Astrocyte of the cerebellum (primary cell): Measurements from ENCODE around the gene MAN2A2.
A peak's percentile ranks its signal among the peaks of the same experiment; 100 is the strongest.

Experiments
- DNase-seq: peaks from one replicate; pipeline ENCODE4 v3.0.0-alpha.2; 2011; ENCODE audit warnings: low read depth
- H3K4me3 ChIP-seq: 2 replicates; pipeline ENCODE4 v1.5.1; 2011; ENCODE audit warnings: mild to moderate bottlenecking, low read depth, low read length, moderate library complexity
- in situ Hi-C: cut with HindIII; loops from 2 replicates; pipeline ENCODE4 v1.10.0; 2017; ENCODE audit warnings: low sequenced_read_pairs
- TF ChIP-seq, protein P1 (sequence below): IDR thresholded peaks from 2 replicates; pipeline ENCODE4 v1.5.1; 2012; ENCODE audit warnings: low read length, low read depth, moderate library complexity, mild to moderate bottlenecking; ENCODE audit errors: missing control alignments

The MAN2A2 gene

DNA sequence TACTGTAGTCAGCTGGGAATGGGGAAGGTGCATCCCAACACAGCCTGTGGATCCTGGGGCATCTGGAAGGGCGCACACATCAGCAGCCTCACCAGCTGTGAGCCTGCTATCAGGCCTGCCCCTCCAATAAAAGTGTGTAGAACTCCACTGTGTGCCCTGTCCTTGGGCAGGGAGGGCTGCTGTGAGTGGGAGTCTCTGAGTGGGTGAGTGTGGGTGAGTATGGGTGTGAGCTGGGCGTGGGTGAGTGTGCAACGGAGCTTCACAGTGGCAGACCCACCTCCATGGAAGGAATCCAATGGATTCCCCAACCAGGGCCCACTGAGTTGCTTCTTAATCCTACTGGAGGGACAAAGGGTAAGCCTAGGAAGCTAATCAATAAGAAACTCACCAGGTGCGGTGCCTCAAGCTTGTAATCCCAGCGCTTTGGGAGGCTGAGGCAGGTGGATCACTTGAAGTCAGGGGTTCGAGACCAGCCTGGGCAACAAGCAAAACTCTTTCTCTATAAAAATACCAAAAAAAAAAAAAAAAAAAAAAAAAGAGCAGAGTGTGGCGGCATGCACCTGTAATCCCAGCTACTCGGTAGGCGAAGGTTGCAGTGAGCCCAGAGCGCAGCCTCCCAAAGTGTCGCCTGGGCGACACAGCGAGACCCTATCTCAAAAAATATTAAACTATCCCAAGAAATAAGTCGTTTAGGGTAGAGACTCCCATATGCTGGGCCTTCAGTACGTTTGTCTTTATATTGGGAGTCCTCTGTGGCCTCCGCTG lies 51.0 kb downstream of the MAN2A2 start:
- in situ Hi-C loops: no loop called here
- TF ChIP-seq, protein P1, sequence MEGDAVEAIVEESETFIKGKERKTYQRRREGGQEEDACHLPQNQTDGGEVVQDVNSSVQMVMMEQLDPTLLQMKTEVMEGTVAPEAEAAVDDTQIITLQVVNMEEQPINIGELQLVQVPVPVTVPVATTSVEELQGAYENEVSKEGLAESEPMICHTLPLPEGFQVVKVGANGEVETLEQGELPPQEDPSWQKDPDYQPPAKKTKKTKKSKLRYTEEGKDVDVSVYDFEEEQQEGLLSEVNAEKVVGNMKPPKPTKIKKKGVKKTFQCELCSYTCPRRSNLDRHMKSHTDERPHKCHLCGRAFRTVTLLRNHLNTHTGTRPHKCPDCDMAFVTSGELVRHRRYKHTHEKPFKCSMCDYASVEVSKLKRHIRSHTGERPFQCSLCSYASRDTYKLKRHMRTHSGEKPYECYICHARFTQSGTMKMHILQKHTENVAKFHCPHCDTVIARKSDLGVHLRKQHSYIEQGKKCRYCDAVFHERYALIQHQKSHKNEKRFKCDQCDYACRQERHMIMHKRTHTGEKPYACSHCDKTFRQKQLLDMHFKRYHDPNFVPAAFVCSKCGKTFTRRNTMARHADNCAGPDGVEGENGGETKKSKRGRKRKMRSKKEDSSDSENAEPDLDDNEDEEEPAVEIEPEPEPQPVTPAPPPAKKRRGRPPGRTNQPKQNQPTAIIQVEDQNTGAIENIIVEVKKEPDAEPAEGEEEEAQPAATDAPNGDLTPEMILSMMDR: no peak
- DNase-seq: no peak
- peak overlapping the region; percentile 93 for H3K4me3 ChIP-seq

DNA sequence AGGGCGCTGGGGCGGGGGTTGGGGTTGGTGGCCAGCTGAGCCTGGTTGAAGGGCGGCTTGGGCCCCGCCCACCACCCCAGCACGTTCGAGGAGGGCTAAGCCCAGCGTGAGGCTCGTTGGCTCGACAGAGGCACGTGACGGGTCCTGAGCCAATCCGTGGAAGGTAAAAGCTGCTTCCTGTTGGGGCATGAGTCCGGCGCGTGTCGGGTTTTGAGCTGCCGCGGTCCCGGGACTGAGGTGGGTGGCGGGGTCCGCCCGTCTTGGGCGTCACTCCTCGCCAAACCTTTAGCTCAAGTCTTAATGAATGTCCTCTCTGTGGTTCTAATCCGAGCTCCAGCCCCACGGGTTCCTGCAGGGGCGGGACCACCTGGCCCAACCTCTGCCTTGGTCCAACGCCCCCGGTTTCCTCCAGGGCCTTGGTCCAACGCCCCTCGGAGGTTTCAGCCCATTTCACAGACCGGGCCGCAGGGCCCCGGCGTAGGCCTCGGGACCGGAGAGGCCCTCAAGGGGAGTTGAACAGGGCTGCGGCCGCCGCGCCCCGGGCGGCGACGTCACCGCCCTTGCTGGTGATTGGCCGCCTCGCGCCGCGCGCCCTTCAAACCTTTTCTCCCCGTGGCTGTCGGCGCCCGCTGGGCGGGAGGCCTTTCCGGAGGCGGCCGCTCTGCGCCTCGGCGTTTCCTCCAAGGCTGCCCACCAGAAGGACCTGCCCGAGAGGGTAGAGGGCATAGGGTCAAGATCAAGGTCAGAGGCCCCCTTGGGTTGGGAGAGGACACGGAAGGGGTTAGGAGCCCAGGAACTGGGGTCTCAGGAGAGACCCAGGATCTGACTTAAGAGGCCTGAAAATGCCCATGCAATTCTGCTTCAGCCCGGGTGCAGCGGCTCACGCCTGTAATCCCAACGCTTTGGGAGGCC lies 51.9 kb downstream of the MAN2A2 start, which contains the start of gene RCCD1:
Gene RCCD1, plus strand, starts transcription at position 173 of the 912 bp plus-strand sequence. CDS start 1,851 bp downstream, outside the sequence.
- TF ChIP-seq, protein P1: no peak
- peak within 1 kb of the TSS; percentile 93 for H3K4me3 ChIP-seq
- DNase-seq: peak; percentile 78
- in situ Hi-C loops: no loop called here

DNA sequence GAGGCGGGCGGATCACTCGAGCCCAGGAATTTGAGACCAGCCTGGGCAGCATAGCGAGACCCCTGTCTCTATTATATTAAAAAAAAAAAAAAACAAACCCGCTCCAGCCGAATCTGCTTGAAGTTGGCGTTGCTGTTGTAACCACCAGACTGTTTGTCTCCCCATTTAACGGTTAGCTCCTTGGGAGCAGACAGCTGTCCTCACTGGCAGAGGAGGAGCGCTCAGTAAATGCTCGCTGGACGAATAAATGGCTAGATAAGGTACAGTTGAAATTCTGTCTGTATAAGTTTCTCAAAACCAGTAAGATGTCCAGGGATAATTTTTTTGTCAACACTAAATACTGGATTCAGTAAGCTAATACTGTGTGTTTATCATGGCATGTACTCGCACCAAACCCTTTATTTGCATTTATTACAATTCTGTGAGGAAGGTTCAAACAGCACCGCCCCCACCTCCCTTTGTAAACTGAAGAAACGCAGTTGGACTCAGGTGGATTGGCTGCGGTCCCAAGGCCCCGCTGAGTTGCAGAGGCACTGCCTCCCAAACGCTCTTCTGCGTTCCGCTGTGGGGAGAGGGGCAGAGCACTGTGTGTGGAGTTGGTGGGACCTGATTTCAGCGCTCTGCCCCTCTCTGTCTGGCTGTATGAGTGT lies 52.6 kb downstream of the MAN2A2 start:
- no peak for DNase-seq
- TF ChIP-seq, protein P1: no peak
- in situ Hi-C loops: no loop called here
- peak overlapping the region; percentile 93 for H3K4me3 ChIP-seq

DNA sequence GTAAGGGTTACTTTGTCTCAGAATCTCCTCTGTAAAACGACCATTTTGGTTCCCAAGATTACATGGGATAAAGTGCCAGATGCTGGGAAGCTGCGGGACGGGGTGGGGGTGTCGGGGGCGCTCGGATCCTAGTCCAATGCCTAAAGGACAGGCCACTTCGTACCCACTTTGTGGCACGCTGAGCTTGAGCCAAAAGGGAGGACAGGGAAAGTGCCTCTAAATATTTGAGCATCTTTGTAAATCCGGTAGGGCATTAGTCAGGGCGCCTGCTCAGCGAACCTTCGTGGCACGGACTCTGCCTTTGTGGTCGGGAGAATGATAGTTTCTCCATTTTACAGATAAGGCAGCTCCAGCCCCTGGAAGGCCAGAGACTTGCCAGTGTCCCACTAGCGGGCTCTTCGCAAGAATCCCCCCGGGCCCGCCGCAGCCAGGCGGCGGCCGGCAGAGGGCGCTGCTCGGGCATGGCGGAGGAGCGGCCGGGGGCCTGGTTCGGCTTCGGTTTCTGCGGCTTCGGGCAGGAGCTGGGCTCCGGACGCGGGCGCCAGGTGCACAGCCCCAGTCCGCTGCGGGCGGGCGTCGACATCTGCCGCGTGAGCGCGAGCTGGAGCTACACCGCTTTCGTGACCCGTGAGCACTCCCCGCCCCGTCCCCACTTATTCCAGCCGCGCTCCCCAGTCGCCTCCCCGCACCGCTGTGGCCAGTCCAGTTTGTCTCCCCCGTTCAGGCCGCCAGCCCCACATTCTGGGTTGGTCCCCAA lies 53.4 kb downstream of the MAN2A2 start:
- H3K4me3 ChIP-seq: peak overlapping the region; percentile 48
- TF ChIP-seq, protein P1: peak; percentile 96
- in situ Hi-C loops: no loop called here
- no peak for DNase-seq

DNA sequence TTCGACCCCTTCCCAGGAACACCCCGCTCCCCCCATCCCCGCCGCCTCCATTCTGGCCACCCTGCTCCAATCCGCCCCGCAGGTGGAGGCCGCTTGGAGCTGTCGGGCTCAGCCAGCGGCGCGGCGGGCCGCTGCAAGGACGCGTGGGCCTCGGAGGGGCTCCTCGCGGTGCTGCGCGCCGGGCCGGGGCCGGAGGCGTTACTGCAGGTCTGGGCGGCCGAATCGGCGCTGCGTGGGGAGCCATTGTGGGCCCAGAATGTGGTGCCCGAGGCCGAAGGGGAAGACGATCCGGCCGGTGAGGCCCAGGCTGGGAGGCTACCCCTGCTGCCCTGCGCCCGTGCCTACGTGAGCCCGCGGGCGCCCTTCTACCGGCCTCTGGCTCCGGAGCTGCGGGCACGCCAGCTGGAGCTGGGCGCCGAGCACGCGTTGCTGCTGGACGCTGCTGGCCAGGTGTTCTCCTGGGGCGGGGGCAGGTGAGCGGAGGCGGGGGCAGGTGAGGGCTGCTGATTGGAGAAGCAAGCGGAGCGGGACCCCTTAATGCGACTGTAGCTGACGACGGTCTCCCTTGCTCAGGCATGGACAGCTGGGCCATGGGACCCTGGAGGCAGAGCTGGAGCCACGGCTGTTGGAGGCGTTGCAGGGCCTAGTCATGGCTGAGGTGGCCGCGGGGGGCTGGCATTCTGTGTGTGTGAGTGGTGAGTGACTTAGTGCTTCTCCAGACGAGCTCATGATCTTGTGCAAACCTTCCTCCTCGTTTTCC lies 54.1 kb downstream of the MAN2A2 start:
- no peak for DNase-seq
- peak overlapping the region; percentile 48 for H3K4me3 ChIP-seq
- TF ChIP-seq, protein P1: no peak
- in situ Hi-C loops: no loop called here
